GM12865 (cell line): ENCODE data around the gene STAG1.
"Not testable (repeated sequence)": the region's sequence is repeated elsewhere in the genome, so short reads cannot be mapped to it uniquely, and the experiment has no call there.

Source experiments
- DNase-seq: peaks from one replicate; pipeline ENCODE4 v3.0.0; 2010; ENCODE audit warnings: low read depth
- H3K4me3 ChIP-seq: 2 replicates; pipeline ENCODE4 v1.5.1; 2011; ENCODE audit warnings: mild to moderate bottlenecking, low read depth, low read length, control low read depth
- CTCF ChIP-seq: IDR thresholded peaks from 2 replicates; pipeline ENCODE4 v1.5.1; 2011; ENCODE audit warnings: low read length, control low read depth, low read depth, inconsistent platforms; ENCODE audit not compliant: insufficient read depth; ENCODE audit errors: missing control alignments

The STAG1 gene

GRCh38 chr3:136651581-136651980, 100.6 kb downstream of the STAG1 start:
- DNase-seq = no peak
- no peak for TF ChIP-seq CTCF

GRCh38 chr3:136650461-136650860, 101.7 kb downstream of the STAG1 start:
- no peak for DNase-seq
- no peak overlapping the region for H3K4me3 ChIP-seq
- no peak for TF ChIP-seq CTCF

More at GRCh38 chr3:136651581-136651980, 100.6 kb downstream of the STAG1 start:
- H3K4me3 ChIP-seq = no peak overlapping the region

GRCh38 chr3:136645915-136646314, 106.3 kb downstream of the STAG1 start:
- peak; percentile 11 for DNase-seq
- no peak for TF ChIP-seq CTCF
- no peak overlapping the region for H3K4me3 ChIP-seq

GRCh38 chr3:136644212-136644611, 108.0 kb downstream of the STAG1 start:
- TF ChIP-seq CTCF = no peak
- no peak overlapping the region for H3K4me3 ChIP-seq
- no peak for DNase-seq

GRCh38 chr3:136643380-136643779, 108.8 kb downstream of the STAG1 start:
- not testable (repeated sequence) for H3K4me3 ChIP-seq, DNase-seq

- no peak for DNase-seq
- no peak for TF ChIP-seq CTCF
- H3K4me3 ChIP-seq = no peak overlapping the region
Measured at GRCh38 chr3:136642711-136643110, 109.5 kb downstream of the STAG1 start.

- H3K4me3 ChIP-seq = no peak overlapping the region
- TF ChIP-seq CTCF = no peak
- DNase-seq = no peak
Measured at GRCh38 chr3:136639069-136639468, 113.1 kb downstream of the STAG1 start.
